ENCODE results near the gene MORN3. TPM values are rescaled to one million over a fixed set of nuclear protein-coding genes. Genes with fewer than 3 reads are reported as not detected.
"Not testable (repeated sequence)": the region's sequence is repeated elsewhere in the genome, so short reads cannot be mapped to it uniquely, and the experiment has no call there.

Gene MORN3
- total RNA-seq, 4 donors from 2014 or later, result 1.5 to 4.5 (median 2.6) TPM

- Histone ChIP-seq H3K27ac (no peak overlapping the region), H3K4me1 (peaks cover 16% of the 10 kb centered on the region), H3K9me3 (no peaks in the 10 kb centered on the region), H3K4me3 (no peak overlapping the region), H3K36me3 (no peaks in the 10 kb centered on the region), H3K27me3 (no peaks in the 10 kb centered on the region)
- no peak for DNase-seq (ENCODE audit: low spot score in 2 of 2)
- 70% methylated on average over 6 of the region's 9 CpGs for WGBS
- TF ChIP-seq CTCF (IDR thresholded peaks at IDR 0.05) (no peak), POLR2A (IDR thresholded peaks at IDR 0.05) (no peak), EP300 (IDR thresholded peaks at IDR 0.05) (no peak)
Measured at GRCh38 chr12:121678716-121679300, 9.4 kb upstream of the MORN3 start.

GRCh38 chr12:121678305-121678704 lies 8.9 kb upstream of the MORN3 start:
- Histone ChIP-seq H3K36me3 (no peaks in the 10 kb centered on the region), H3K4me3 (no peak overlapping the region), H3K27ac (no peak overlapping the region), H3K4me1 (peaks cover 20% of the 10 kb centered on the region), H3K9me3 (no peaks in the 10 kb centered on the region), H3K27me3 (no peaks in the 10 kb centered on the region)
- TF ChIP-seq EP300 (IDR thresholded peaks at IDR 0.05), result no peak
- TF ChIP-seq POLR2A (IDR thresholded peaks at IDR 0.05), result no peak
- no peak for TF ChIP-seq CTCF (IDR thresholded peaks at IDR 0.05)
- TF ChIP-seq POLR2AphosphoS5 (IDR thresholded peaks at IDR 0.05), result no peak
- 91% methylated on average over 3 of the region's 3 CpGs for WGBS
- DNase-seq (ENCODE audit: low spot score in 2 of 2), result no peak

- 82% methylated on average over 5 of the region's 5 CpGs for WGBS
Measured at GRCh38 chr12:121676190-121676589, 6.7 kb upstream of the MORN3 start.

GRCh38 chr12:121673013-121673511 lies 3.6 kb upstream of the MORN3 start:
- H3K4me1 ChIP-seq, result peaks cover 35% of the 10 kb centered on the region
- peak overlapping the region; percentile 58 for H3K4me3 ChIP-seq
- H3K27ac ChIP-seq, result peak overlapping the region; percentile 70
- TF ChIP-seq CTCF (IDR thresholded peaks at IDR 0.05) (no peak), POLR2A (IDR thresholded peaks at IDR 0.05) (no peak), POLR2AphosphoS5 (IDR thresholded peaks at IDR 0.05) (no peak), EP300 (IDR thresholded peaks at IDR 0.05) (no peak)
- no peaks in the 10 kb centered on the region for H3K36me3 ChIP-seq
- H3K27me3 ChIP-seq, result no peaks in the 10 kb centered on the region
- peak in 1 of 2 donors; percentile 83 for DNase-seq (ENCODE audit: low spot score in 2 of 2)
- WGBS, result 46% methylated on average over 12 of the region's 12 CpGs
- H3K9me3 ChIP-seq, result no peaks in the 10 kb centered on the region

More at GRCh38 chr12:121676190-121676589, 6.7 kb upstream of the MORN3 start:
- Histone ChIP-seq H3K9me3 (no peaks in the 10 kb centered on the region), H3K4me3 (no peak overlapping the region), H3K27me3 (no peaks in the 10 kb centered on the region), H3K4me1 (peaks cover 32% of the 10 kb centered on the region), H3K36me3 (no peaks in the 10 kb centered on the region), H3K27ac (no peak overlapping the region)
- no peak for DNase-seq (ENCODE audit: low spot score in 2 of 2)
- TF ChIP-seq EP300 (IDR thresholded peaks at IDR 0.05) (no peak), POLR2A (IDR thresholded peaks at IDR 0.05) (no peak), POLR2AphosphoS5 (IDR thresholded peaks at IDR 0.05) (no peak), CTCF (IDR thresholded peaks at IDR 0.05) (no peak)

GRCh38 chr12:121668750-121669520 lies 519 bp downstream of the MORN3 start:
- peaks cover 35% of the 10 kb centered on the region for H3K4me1 ChIP-seq
- no peaks in the 10 kb centered on the region for H3K36me3 ChIP-seq
- TF ChIP-seq CTCF (IDR thresholded peaks at IDR 0.05), result peak; percentile 16 to 45
- no peak for TF ChIP-seq POLR2AphosphoS5 (IDR thresholded peaks at IDR 0.05)
- TF ChIP-seq EP300 (IDR thresholded peaks at IDR 0.05), result no peak
- H3K4me3 ChIP-seq, result no peak overlapping the region
- H3K9me3 ChIP-seq, result no peaks in the 10 kb centered on the region
- H3K27me3 ChIP-seq, result no peaks in the 10 kb centered on the region
- DNase-seq (ENCODE audit: low spot score in 2 of 2), result no peak
- no peak overlapping the region for H3K27ac ChIP-seq
- WGBS, result 72% methylated on average over 18 of the region's 18 CpGs

- not testable (repeated sequence) for H3K27ac ChIP-seq; H3K9me3 ChIP-seq; H3K27me3 ChIP-seq; DNase-seq (ENCODE audit: low spot score in 2 of 2); H3K36me3 ChIP-seq; H3K4me3 ChIP-seq
- 53% methylated on average over 6 of the region's 6 CpGs for WGBS
- H3K4me1 ChIP-seq, result peaks cover 16% of the 10 kb centered on the region
Measured at GRCh38 chr12:121666829-121667228, 2.6 kb downstream of the MORN3 start.

Measured in suprapubic skin (tissue), 4 donors.